ENCODE results near the gene PPP2R2B.

DNA sequence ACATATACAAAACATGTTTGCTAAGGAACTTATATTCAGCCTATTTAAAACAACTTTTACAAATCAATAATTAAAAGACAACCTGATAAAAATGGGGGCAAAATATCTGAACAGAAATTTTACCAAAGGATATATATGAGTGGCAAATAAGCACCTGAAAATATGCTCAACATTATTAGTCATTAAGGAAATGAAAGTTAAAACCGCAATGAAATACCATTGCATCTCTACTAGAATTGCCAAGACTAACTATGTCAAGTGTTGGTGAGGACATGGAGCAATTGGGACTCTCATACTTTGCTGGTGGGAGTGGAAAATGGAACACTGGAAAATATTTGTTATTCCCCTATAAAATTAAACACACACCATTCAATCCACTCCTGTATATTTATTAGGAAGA, 26.3 kb upstream of the PPP2R2B start:
- TF ChIP-seq, protein P1, sequence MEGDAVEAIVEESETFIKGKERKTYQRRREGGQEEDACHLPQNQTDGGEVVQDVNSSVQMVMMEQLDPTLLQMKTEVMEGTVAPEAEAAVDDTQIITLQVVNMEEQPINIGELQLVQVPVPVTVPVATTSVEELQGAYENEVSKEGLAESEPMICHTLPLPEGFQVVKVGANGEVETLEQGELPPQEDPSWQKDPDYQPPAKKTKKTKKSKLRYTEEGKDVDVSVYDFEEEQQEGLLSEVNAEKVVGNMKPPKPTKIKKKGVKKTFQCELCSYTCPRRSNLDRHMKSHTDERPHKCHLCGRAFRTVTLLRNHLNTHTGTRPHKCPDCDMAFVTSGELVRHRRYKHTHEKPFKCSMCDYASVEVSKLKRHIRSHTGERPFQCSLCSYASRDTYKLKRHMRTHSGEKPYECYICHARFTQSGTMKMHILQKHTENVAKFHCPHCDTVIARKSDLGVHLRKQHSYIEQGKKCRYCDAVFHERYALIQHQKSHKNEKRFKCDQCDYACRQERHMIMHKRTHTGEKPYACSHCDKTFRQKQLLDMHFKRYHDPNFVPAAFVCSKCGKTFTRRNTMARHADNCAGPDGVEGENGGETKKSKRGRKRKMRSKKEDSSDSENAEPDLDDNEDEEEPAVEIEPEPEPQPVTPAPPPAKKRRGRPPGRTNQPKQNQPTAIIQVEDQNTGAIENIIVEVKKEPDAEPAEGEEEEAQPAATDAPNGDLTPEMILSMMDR (IDR thresholded peaks at IDR 0.05): no peak
- TF ChIP-seq POLR2A (IDR thresholded peaks at IDR 0.05): no peak

Data from esophagus squamous epithelium (tissue), 4 donors.